Effector CD4-positive, alpha-beta T cell (primary cell): ENCODE data around the gene IL32.

Experiments used
- DNase-seq: peaks from one replicate; pipeline ENCODE4 v3.0.0-alpha.2; 2020

IL32 gene

GRCh38 chr16:3094289-3095027 is 29.0 kb downstream of the IL32 start:
- peak; percentile 46 for DNase-seq

GRCh38 chr16:3095869-3096268 is 30.4 kb downstream of the IL32 start:
- DNase-seq: peak; percentile 48

GRCh38 chr16:3096362-3096761 is 30.9 kb downstream of the IL32 start:
- DNase-seq: no peak

- DNase-seq: no peak
Measured at GRCh38 chr16:3097266-3097665, 31.8 kb downstream of the IL32 start.

- DNase-seq: no peak
Measured at GRCh38 chr16:3098459-3099394, 33.3 kb downstream of the IL32 start, which contains the start of gene ZSCAN10. ZSCAN10 (minus strand) TSS chr16:3099294; CDS start chr16:3092937, 6,357 bp downstream.

GRCh38 chr16:3099395-3099731 is 33.9 kb downstream of the IL32 start:
- no peak for DNase-seq

- DNase-seq: peak; percentile 78
Measured at GRCh38 chr16:3099732-3100499, 34.5 kb downstream of the IL32 start.

- DNase-seq: peak; percentile 38
Measured at GRCh38 chr16:3101018-3101840, 35.8 kb downstream of the IL32 start.

GRCh38 chr16:3101841-3102470 is 36.5 kb downstream of the IL32 start:
- DNase-seq: no peak

GRCh38 chr16:3106205-3106928 is 40.9 kb downstream of the IL32 start:
- peak; percentile 87 for DNase-seq

GRCh38 chr16:3112058-3112880 is 46.8 kb downstream of the IL32 start, which contains the start of gene ZNF205:
ZNF205 (plus strand) TSS chr16:3112586; CDS start chr16:3113431, 845 bp downstream.
- no peak for DNase-seq

- no peak for DNase-seq
Measured at GRCh38 chr16:3112881-3113574, 47.6 kb downstream of the IL32 start.

GRCh38 chr16:3113765-3114479 is 48.5 kb downstream of the IL32 start:
- DNase-seq: no peak

- DNase-seq: no peak
Measured at GRCh38 chr16:3115003-3115402, 49.6 kb downstream of the IL32 start.

- no peak for DNase-seq
Measured at GRCh38 chr16:3115561-3115960, 50.1 kb downstream of the IL32 start.

- no peak for DNase-seq
Measured at GRCh38 chr16:3118204-3118790, 52.9 kb downstream of the IL32 start.

GRCh38 chr16:3118846-3119245 is 53.4 kb downstream of the IL32 start:
- DNase-seq: no peak
